ENCODE results near the gene PTPN6.

PTPN6 gene

GRCh38 chr12:6923003-6923732 lies 28.0 kb upstream of the PTPN6 start:
- Histone ChIP-seq H3K9me2 (replicated peaks; ENCODE audit: insufficient read depth, low read length) (no peaks in the 10 kb centered on the region), H3K4me3 (ENCODE audit: low read length) (peak overlapping the region; percentile 45), H3F3A (ENCODE audit: insufficient read depth, low read length) (peaks cover 60% of the 10 kb centered on the region), H3K4me1 (ENCODE audit: low read length) (peaks cover 69% of the 10 kb centered on the region), H3K4me2 (ENCODE audit: low read depth, low read length) (peak overlapping the region; percentile 76), H3K36me3 (replicated peaks; ENCODE audit: insufficient read depth, low read length) (no peaks in the 10 kb centered on the region; the same call in 1 of the 2 replicates), H4K20me1 (ENCODE audit: insufficient read depth, low read length) (no peaks in the 10 kb centered on the region), H3K79me2 (ENCODE audit: low read length) (peaks cover 39% of the 10 kb centered on the region), H3K27ac (ENCODE audit: low read length) (peak overlapping the region; percentile 92), H3K9me3 (replicated peaks; ENCODE audit: insufficient read depth, low read length) (no peaks in the 10 kb centered on the region), H3K27me3 (replicated peaks; ENCODE audit: insufficient read depth, low read length) (no peaks in the 10 kb centered on the region), H3K9ac (ENCODE audit: low read length) (peak overlapping the region; percentile 74), H2AFZ (ENCODE audit: low read length) (no peak overlapping the region)
- DNase-seq, result no peak
- TF ChIP-seq EZH2phosphoT487 (IDR thresholded peaks at IDR 0.05; ENCODE audit: low read length), result no peak
- TF ChIP-seq EZH2 (optimal IDR thresholded peaks at IDR 0.05; ENCODE audit: low read depth, low read length), result no peak
- no peak for TF ChIP-seq CTCF (IDR thresholded peaks at IDR 0.05; ENCODE audit: low read length)

- Histone ChIP-seq H3K4me1 (ENCODE audit: low read length) (peaks cover 71% of the 10 kb centered on the region), H3K4me2 (ENCODE audit: low read depth, low read length) (peak overlapping the region; percentile 83; the same call in 1 of the 2 replicates)
- TF ChIP-seq CTCF (IDR thresholded peaks at IDR 0.05; ENCODE audit: low read length), result no peak
- TF ChIP-seq EZH2phosphoT487 (IDR thresholded peaks at IDR 0.05; ENCODE audit: low read length), result no peak
- no peak for TF ChIP-seq EZH2 (optimal IDR thresholded peaks at IDR 0.05; ENCODE audit: low read depth, low read length)
Observed at GRCh38 chr12:6923851-6924250, 27.3 kb upstream of the PTPN6 start.

GRCh38 chr12:6925239-6925539 lies 26.0 kb upstream of the PTPN6 start:
- Histone ChIP-seq H3K27me3 (replicated peaks; ENCODE audit: insufficient read depth, low read length) (no peaks in the 10 kb centered on the region), H3K4me1 (ENCODE audit: low read length) (peaks cover 66% of the 10 kb centered on the region), H3K9ac (ENCODE audit: low read length) (no peak overlapping the region), H3F3A (ENCODE audit: insufficient read depth, low read length) (peaks cover 59% of the 10 kb centered on the region), H3K36me3 (replicated peaks; ENCODE audit: insufficient read depth, low read length) (no peaks in the 10 kb centered on the region; the same call in 1 of the 2 replicates), H3K4me3 (ENCODE audit: low read length) (no peak overlapping the region), H3K27ac (ENCODE audit: low read length) (peak overlapping the region; percentile 92; the same call in 1 of the 2 replicates), H3K79me2 (ENCODE audit: low read length) (peaks cover 58% of the 10 kb centered on the region), H2AFZ (ENCODE audit: low read length) (no peak overlapping the region), H4K20me1 (ENCODE audit: insufficient read depth, low read length) (no peaks in the 10 kb centered on the region), H3K4me2 (ENCODE audit: low read depth, low read length) (peak overlapping the region; percentile 83; the same call in 1 of the 2 replicates), H3K9me3 (replicated peaks; ENCODE audit: insufficient read depth, low read length) (no peaks in the 10 kb centered on the region), H3K9me2 (replicated peaks; ENCODE audit: insufficient read depth, low read length) (no peaks in the 10 kb centered on the region)
- no peak for DNase-seq
- TF ChIP-seq CTCF (IDR thresholded peaks at IDR 0.05; ENCODE audit: low read length), result no peak
- TF ChIP-seq EZH2phosphoT487 (IDR thresholded peaks at IDR 0.05; ENCODE audit: low read length), result no peak
- no peak for TF ChIP-seq EZH2 (optimal IDR thresholded peaks at IDR 0.05; ENCODE audit: low read depth, low read length)

More at GRCh38 chr12:6923851-6924250, 27.3 kb upstream of the PTPN6 start:
- no peaks in the 10 kb centered on the region for H3K27me3 ChIP-seq (replicated peaks; ENCODE audit: insufficient read depth, low read length)
- no peaks in the 10 kb centered on the region for H3K9me2 ChIP-seq (replicated peaks; ENCODE audit: insufficient read depth, low read length)
- H3F3A ChIP-seq (ENCODE audit: insufficient read depth, low read length), result peaks cover 60% of the 10 kb centered on the region
- no peak for DNase-seq
- H3K79me2 ChIP-seq (ENCODE audit: low read length), result peaks cover 45% of the 10 kb centered on the region
- peak overlapping the region; percentile 92; the same call in 1 of the 2 replicates for H3K27ac ChIP-seq (ENCODE audit: low read length)
- H3K9ac ChIP-seq (ENCODE audit: low read length), result peak overlapping the region; percentile 56; the same call in 1 of the 2 replicates
- H3K36me3 ChIP-seq (replicated peaks; ENCODE audit: insufficient read depth, low read length), result no peaks in the 10 kb centered on the region; the same call in 1 of the 2 replicates
- H2AFZ ChIP-seq (ENCODE audit: low read length), result no peak overlapping the region
- H3K4me3 ChIP-seq (ENCODE audit: low read length), result no peak overlapping the region
- H4K20me1 ChIP-seq (ENCODE audit: insufficient read depth, low read length), result no peaks in the 10 kb centered on the region
- no peaks in the 10 kb centered on the region for H3K9me3 ChIP-seq (replicated peaks; ENCODE audit: insufficient read depth, low read length)
